Vagina (tissue), 2 donors: ENCODE measurements around the gene NTRK3. TPM values are rescaled to one million over a fixed set of nuclear protein-coding genes. Genes with fewer than 3 reads are reported as not detected.

Experiments used
- DNase-seq, 2 donors: peaks; one replicate each; pipeline ENCODE4 v3.0.0-alpha.2; 2017; ENCODE audit errors: extremely low spot score in 2 of 2
- H3K27ac ChIP-seq: fragments of 200-600 bp; sonication (generic); one replicate; pipeline ENCODE4 v1.5.1; 2019
- H3K27me3 ChIP-seq: fragments of 200-600 bp; sonication (generic); one replicate; pipeline ENCODE4 v1.5.1; 2019
- H3K36me3 ChIP-seq, 2 donors: fragments of 200-600 bp; sonication (generic); one replicate each; pipeline ENCODE4 v1.5.1; 2017 to 2019
- H3K4me1 ChIP-seq: fragments of 200-600 bp; sonication (generic); one replicate; pipeline ENCODE4 v1.5.1; 2019
- H3K4me3 ChIP-seq, 2 donors: fragments of 200-600 bp; sonication (generic); 1 replicate in 1 of 2; 2 replicates in 1 of 2; pipeline ENCODE4 v1.5.1; 2016 to 2019
- H3K9me3 ChIP-seq: fragments of 200-600 bp; sonication (generic); one replicate; pipeline ENCODE4 v1.5.1; 2019
- POLR2A ChIP-seq, 2 donors: fragments of 450-650 bp; IDR thresholded peaks; one replicate each; pipeline ENCODE4 v1.6.1; 2017; ENCODE audit warnings: antibody characterized with exemption in 2 of 2, mild to moderate bottlenecking in 2 of 2, moderate library complexity in 2 of 2
- POLR2AphosphoS5 ChIP-seq, 2 donors: sonication (generic); formaldehyde crosslinking; IDR thresholded peaks; one replicate each; pipeline ENCODE4 v1.9.0; 2017; ENCODE audit warnings: antibody characterized with exemption in 2 of 2, mild to moderate bottlenecking in 2 of 2, low read depth in 1 of 2; ENCODE audit not compliant: insufficient read depth in 1 of 2
- intact Hi-C: fragments of 100-400 bp; cut with DNase I; formaldehyde crosslinking; loops from one replicate; pipeline ENCODE4 v1.15.1; 2023
- total RNA-seq: library from RNA; depleted of rRNA; stranded (reverse); fragments of >200 nt; gene quantifications from one replicate; pipeline ENCODE4 v1.2.3, GENCODE V29; 2016
- TF ChIP-seq, protein P1 (sequence below), 3 experiments: fragments of 450-650 bp in 2 of 3; fragments of 200-600 bp in 1 of 3; sonication (generic) in 1 of 3; IDR thresholded peaks; one replicate each; pipeline ENCODE4 v1.5.1; 2017 to 2019; ENCODE audit warnings: antibody characterized with exemption in 3 of 3, mild to moderate bottlenecking in 2 of 3, moderate library complexity in 2 of 3

The NTRK3 gene
- total RNA-seq, 1 donor from 2014 or later, result 4.9 TPM

DNA sequence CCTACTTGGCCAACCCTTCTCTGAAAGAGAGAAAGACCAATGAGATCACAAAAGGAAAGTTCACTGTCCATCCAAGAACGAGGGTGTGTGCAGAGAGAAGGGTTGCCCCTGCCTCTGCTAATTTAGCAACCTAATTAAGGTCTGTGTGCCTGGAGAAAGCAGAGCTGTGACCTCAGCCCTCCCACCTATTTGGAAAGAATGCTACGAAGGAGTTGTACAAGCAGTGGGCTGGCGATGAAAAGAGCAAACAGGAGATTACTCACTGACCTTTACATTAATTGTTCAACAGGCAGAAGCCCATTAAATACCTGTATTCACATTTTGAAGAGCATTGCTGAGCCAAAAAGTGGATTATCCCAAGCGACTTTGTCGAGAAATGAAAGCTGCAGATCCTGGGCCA lies 314.9 kb downstream of the NTRK3 start:
- H3K9me3 ChIP-seq, result no peaks in the 10 kb centered on the region
- no peak for TF ChIP-seq POLR2A (IDR thresholded peaks at IDR 0.05)
- no peak for TF ChIP-seq POLR2AphosphoS5 (IDR thresholded peaks at IDR 0.05; ENCODE audit: insufficient read depth in 1 of 2, low read depth in 1 of 2)
- TF ChIP-seq, protein P1, sequence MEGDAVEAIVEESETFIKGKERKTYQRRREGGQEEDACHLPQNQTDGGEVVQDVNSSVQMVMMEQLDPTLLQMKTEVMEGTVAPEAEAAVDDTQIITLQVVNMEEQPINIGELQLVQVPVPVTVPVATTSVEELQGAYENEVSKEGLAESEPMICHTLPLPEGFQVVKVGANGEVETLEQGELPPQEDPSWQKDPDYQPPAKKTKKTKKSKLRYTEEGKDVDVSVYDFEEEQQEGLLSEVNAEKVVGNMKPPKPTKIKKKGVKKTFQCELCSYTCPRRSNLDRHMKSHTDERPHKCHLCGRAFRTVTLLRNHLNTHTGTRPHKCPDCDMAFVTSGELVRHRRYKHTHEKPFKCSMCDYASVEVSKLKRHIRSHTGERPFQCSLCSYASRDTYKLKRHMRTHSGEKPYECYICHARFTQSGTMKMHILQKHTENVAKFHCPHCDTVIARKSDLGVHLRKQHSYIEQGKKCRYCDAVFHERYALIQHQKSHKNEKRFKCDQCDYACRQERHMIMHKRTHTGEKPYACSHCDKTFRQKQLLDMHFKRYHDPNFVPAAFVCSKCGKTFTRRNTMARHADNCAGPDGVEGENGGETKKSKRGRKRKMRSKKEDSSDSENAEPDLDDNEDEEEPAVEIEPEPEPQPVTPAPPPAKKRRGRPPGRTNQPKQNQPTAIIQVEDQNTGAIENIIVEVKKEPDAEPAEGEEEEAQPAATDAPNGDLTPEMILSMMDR (IDR thresholded peaks at IDR 0.05), result no peak
- H3K4me1 ChIP-seq, result no peaks in the 10 kb centered on the region
- H3K36me3 ChIP-seq, result no peaks in the 10 kb centered on the region
- no peak overlapping the region for H3K4me3 ChIP-seq
- no peaks in the 10 kb centered on the region for H3K27me3 ChIP-seq
- H3K27ac ChIP-seq, result no peak overlapping the region
- intact Hi-C loops, result no loop called here
- no peak for DNase-seq

DNA sequence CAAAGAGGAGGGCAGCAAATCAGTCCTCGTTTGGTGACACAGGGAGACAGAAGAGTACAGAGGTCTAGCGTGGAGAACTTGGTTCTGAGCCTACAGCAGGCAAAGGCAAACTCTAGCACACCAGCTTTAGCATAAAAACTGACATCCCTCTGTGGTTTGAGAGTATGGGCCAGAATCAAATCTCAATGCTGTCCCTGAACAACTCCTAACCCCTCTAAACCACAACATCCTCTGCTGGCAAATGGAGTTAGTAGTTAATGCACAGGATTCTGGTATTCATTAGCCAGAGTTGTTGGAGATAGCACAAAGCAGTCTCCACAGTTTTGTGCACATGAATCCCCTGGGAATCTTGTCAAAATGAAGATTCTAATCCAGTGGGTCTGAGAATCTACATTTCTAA lies 315.8 kb downstream of the NTRK3 start:
- DNase-seq, result no peak
- no peaks in the 10 kb centered on the region for H3K36me3 ChIP-seq
- intact Hi-C loops, result no loop called here
- H3K4me3 ChIP-seq, result no peak overlapping the region
- no peaks in the 10 kb centered on the region for H3K4me1 ChIP-seq
- TF ChIP-seq POLR2AphosphoS5 (IDR thresholded peaks at IDR 0.05; ENCODE audit: insufficient read depth in 1 of 2, low read depth in 1 of 2), result no peak
- TF ChIP-seq, protein P1 (IDR thresholded peaks at IDR 0.05), result no peak
- no peak for TF ChIP-seq POLR2A (IDR thresholded peaks at IDR 0.05)
- no peaks in the 10 kb centered on the region for H3K9me3 ChIP-seq
- no peaks in the 10 kb centered on the region for H3K27me3 ChIP-seq
- H3K27ac ChIP-seq, result no peak overlapping the region

DNA sequence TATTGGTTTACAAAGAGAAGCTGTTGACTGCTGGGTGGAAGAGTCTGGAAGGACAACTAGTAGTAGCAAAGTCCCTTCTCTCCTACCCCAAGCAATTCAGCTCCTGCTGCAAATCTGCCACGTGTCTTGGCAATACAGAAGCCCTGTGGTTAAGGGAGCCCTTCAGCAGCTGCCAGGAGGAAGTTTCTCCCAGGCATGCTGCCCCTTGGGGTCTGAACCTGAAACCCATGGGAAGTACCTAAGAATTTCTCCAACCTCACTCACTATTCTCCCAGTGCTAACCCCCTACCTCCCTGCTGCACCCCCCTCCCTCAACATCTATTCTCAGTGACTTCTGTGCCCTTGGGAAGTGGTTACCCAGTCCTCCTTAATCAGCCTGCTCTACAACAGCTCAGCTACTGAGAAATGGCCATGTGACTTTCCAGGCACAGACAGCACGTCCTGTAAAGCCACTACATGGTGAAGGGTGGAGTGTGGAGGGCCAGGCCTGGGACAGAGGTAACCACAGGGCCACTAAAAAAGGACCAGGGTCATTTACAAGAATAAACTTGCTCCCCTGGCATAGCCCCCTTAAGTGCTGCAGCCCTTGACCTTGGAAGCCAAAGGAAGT lies 316.6 kb downstream of the NTRK3 start:
- Histone ChIP-seq H3K4me1 (no peaks in the 10 kb centered on the region), H3K27me3 (no peaks in the 10 kb centered on the region), H3K4me3 (no peak overlapping the region), H3K36me3 (no peaks in the 10 kb centered on the region), H3K9me3 (no peaks in the 10 kb centered on the region), H3K27ac (no peak overlapping the region)
- TF ChIP-seq POLR2A (IDR thresholded peaks at IDR 0.05), result no peak
- TF ChIP-seq, protein P1 (IDR thresholded peaks at IDR 0.05), result no peak
- no peak for TF ChIP-seq POLR2AphosphoS5 (IDR thresholded peaks at IDR 0.05; ENCODE audit: insufficient read depth in 1 of 2, low read depth in 1 of 2)
- intact Hi-C loops, result no loop called here
- DNase-seq, result no peak

DNA sequence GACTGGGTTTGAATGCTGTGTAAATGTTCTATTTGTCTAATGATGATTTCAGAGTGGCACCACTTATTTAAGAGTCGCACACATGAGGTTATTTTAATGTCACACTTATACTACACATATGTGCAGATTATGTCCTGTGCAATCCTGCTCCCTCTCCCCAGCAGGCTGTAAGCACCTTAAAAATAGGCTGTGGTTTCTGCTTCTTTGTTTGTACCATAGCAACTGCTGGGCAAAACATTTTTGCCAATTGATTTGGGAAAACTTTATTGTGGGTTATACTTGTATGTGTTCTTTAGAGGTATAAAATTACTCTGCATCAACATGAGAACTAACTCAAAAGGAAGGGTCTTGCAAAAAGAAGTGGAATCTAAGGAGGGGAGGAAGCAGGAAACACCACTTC lies 318.5 kb downstream of the NTRK3 start:
- Histone ChIP-seq H3K9me3 (no peaks in the 10 kb centered on the region), H3K27ac (no peak overlapping the region), H3K36me3 (no peaks in the 10 kb centered on the region), H3K4me1 (no peaks in the 10 kb centered on the region), H3K4me3 (no peak overlapping the region), H3K27me3 (no peaks in the 10 kb centered on the region)
- DNase-seq, result no peak
- TF ChIP-seq POLR2A (IDR thresholded peaks at IDR 0.05) (no peak), POLR2AphosphoS5 (IDR thresholded peaks at IDR 0.05; ENCODE audit: insufficient read depth in 1 of 2, low read depth in 1 of 2) (no peak)
- TF ChIP-seq, protein P1 (IDR thresholded peaks at IDR 0.05), result no peak
- intact Hi-C loops, result no loop called here

DNA sequence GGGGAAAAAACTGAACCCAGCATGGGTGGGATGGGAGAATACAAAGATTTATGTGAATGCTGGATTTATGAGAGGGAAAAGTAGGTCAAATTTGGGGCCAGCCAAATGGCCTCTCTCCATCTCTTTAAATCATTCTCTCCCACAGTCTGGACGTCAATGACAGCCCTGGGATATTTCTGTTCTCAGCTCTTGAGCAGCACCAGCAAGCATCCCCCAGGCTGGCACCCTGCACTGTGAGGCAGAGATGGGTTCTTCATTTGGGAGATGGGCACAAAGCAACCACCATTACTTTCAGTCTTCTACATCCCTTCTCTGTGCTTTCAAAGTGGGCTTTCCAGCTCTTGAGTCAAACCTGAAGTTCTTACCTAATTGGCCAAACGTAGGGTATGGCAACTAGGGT lies 321.0 kb downstream of the NTRK3 start:
- Histone ChIP-seq H3K36me3 (no peaks in the 10 kb centered on the region), H3K27me3 (no peaks in the 10 kb centered on the region), H3K4me3 (no peak overlapping the region), H3K27ac (no peak overlapping the region), H3K4me1 (no peaks in the 10 kb centered on the region), H3K9me3 (no peaks in the 10 kb centered on the region)
- TF ChIP-seq POLR2A (IDR thresholded peaks at IDR 0.05), result no peak
- no peak for TF ChIP-seq POLR2AphosphoS5 (IDR thresholded peaks at IDR 0.05; ENCODE audit: insufficient read depth in 1 of 2, low read depth in 1 of 2)
- TF ChIP-seq, protein P1 (IDR thresholded peaks at IDR 0.05), result no peak
- intact Hi-C loops, result no loop called here
- DNase-seq, result no peak
